Measurements from ENCODE around the gene PTPN9.
A peak's percentile ranks its signal among the peaks of the same experiment; 100 is the strongest.

DNA sequence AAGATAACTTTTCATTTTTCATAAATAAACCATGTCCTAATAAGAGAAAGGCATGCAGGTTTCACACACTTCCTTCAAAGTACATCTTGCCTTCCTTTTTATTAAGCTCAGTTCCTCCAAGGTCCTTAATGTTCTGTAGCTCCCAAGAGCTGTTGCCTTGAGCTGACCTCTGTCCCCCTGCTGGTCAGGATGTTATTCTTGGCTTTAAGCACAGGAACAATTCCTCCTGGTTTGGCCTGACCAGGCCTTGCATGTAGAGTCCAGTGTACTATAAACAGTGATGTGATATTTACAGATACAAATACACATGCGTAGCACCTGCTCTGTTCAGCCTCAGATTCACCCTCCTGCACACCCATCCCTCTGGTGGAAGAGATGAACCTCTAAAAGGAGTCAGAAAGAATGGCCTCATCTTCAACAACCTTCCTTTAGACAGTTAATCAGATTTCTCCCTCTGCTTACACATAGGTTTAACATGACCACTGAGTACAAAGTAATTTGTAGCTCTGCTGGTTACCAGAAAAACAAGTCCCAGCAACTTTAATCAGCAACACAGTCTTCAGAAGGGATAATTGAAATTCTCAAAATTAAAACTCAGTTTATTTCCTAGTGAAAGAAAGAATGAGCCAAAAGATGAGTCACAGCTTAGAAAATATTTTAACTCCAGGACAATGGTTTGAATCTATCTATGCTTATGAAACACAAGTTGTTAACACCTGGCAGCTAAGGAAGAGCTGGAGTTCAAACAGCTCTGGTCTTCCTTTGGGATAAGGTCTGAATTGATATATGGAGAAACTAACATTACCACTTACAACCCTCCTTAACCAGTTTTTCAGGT, 46.5 kb downstream of the PTPN9 start:
- TF ChIP-seq, protein P1, sequence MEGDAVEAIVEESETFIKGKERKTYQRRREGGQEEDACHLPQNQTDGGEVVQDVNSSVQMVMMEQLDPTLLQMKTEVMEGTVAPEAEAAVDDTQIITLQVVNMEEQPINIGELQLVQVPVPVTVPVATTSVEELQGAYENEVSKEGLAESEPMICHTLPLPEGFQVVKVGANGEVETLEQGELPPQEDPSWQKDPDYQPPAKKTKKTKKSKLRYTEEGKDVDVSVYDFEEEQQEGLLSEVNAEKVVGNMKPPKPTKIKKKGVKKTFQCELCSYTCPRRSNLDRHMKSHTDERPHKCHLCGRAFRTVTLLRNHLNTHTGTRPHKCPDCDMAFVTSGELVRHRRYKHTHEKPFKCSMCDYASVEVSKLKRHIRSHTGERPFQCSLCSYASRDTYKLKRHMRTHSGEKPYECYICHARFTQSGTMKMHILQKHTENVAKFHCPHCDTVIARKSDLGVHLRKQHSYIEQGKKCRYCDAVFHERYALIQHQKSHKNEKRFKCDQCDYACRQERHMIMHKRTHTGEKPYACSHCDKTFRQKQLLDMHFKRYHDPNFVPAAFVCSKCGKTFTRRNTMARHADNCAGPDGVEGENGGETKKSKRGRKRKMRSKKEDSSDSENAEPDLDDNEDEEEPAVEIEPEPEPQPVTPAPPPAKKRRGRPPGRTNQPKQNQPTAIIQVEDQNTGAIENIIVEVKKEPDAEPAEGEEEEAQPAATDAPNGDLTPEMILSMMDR (IDR thresholded peaks at IDR 0.05; ENCODE audit: low read depth, low read length), result peak; percentile 24
- TF ChIP-seq EZH2phosphoT487 (IDR thresholded peaks at IDR 0.05; ENCODE audit: low read depth), result no peak

Measured in OCI-LY3 (cell line).